Measurements from ENCODE around the gene STARD3.

The STARD3 gene

GRCh38 chr17:39622380-39623006 is 14.5 kb upstream of the STARD3 start:
- no peaks in the 10 kb centered on the region for H3K9me3 Mint-ChIP-seq
- H3K27me3 Mint-ChIP-seq = peaks cover 75% of the 10 kb centered on the region
- no peak overlapping the region for H3K27ac Mint-ChIP-seq
- intact Hi-C loops (cut with micrococcal nuclease) = loop anchor here (1.0 to 5.0 kb wide), 6 partner anchors 14 to 132 kb away; partner anchors contain the start of genes PNMT and STARD3
- H3K36me3 Mint-ChIP-seq (ENCODE audit: low read depth) = no peaks in the 10 kb centered on the region
- peaks cover 28% of the 10 kb centered on the region for H3K4me1 Mint-ChIP-seq (ENCODE audit: low read depth)
- no peak overlapping the region for H3K4me3 Mint-ChIP-seq

GRCh38 chr17:39623356-39623950 is 13.5 kb upstream of the STARD3 start:
- Mint-ChIP-seq H3K4me1 (ENCODE audit: low read depth) (peaks cover 25% of the 10 kb centered on the region), H3K36me3 (ENCODE audit: low read depth) (no peaks in the 10 kb centered on the region), H3K27me3 (peaks cover 78% of the 10 kb centered on the region), H3K27ac (no peak overlapping the region), H3K4me3 (no peak overlapping the region), H3K9me3 (no peaks in the 10 kb centered on the region)
- intact Hi-C loops (cut with micrococcal nuclease) = loop anchor here (1.0 to 5.0 kb wide), 3 partner anchors 13 to 96 kb away; partner anchors contain the start of gene STARD3

- no peaks in the 10 kb centered on the region for H3K9me3 Mint-ChIP-seq
Measured at GRCh38 chr17:39624313-39624712, 12.6 kb upstream of the STARD3 start.

GRCh38 chr17:39625198-39625785 is 11.7 kb upstream of the STARD3 start:
- intact Hi-C loops (cut with micrococcal nuclease) = no loop called here
- Mint-ChIP-seq H3K4me1 (ENCODE audit: low read depth) (peaks cover 33% of the 10 kb centered on the region), H3K27me3 (peaks cover 71% of the 10 kb centered on the region), H3K9me3 (no peaks in the 10 kb centered on the region), H3K27ac (no peak overlapping the region), H3K36me3 (ENCODE audit: low read depth) (no peaks in the 10 kb centered on the region), H3K4me3 (no peak overlapping the region)

More at GRCh38 chr17:39624313-39624712, 12.6 kb upstream of the STARD3 start:
- H3K27me3 Mint-ChIP-seq = peaks cover 76% of the 10 kb centered on the region
- no peak overlapping the region for H3K4me3 Mint-ChIP-seq
- intact Hi-C loops (cut with micrococcal nuclease) = loop anchor here (5.0 kb wide), 1 partner anchor 97 kb away; no protein-coding TSS in a partner anchor
- H3K27ac Mint-ChIP-seq = no peak overlapping the region
- H3K36me3 Mint-ChIP-seq (ENCODE audit: low read depth) = no peaks in the 10 kb centered on the region
- peaks cover 23% of the 10 kb centered on the region for H3K4me1 Mint-ChIP-seq (ENCODE audit: low read depth)

- Mint-ChIP-seq H3K27ac (peak within 1 kb of the TSS; percentile 5), H3K27me3 (peaks cover 70% of the 10 kb centered on the region), H3K4me1 (ENCODE audit: low read depth) (peaks cover 35% of the 10 kb centered on the region), H3K4me3 (peak within 1 kb of the TSS; percentile 33), H3K36me3 (ENCODE audit: low read depth) (no peaks in the 10 kb centered on the region), H3K9me3 (no peaks in the 10 kb centered on the region)
- intact Hi-C loops (cut with micrococcal nuclease) = no loop called here
Measured at GRCh38 chr17:39626171-39627046, 10.5 kb upstream of the STARD3 start, which contains the start of gene PPP1R1B. Gene PPP1R1B, plus strand, starts transcription at chr17:39626952. Its CDS starts 441 bp downstream, at chr17:39627393.

- Mint-ChIP-seq H3K4me1 (ENCODE audit: low read depth) (peaks cover 28% of the 10 kb centered on the region), H3K9me3 (no peaks in the 10 kb centered on the region), H3K27ac (no peak overlapping the region), H3K36me3 (ENCODE audit: low read depth) (no peaks in the 10 kb centered on the region), H3K27me3 (peaks cover 70% of the 10 kb centered on the region), H3K4me3 (peak overlapping the region; percentile 33)
- intact Hi-C loops (cut with micrococcal nuclease) = no loop called here
Measured at GRCh38 chr17:39627047-39627711, 9.8 kb upstream of the STARD3 start.

GRCh38 chr17:39627712-39628516 is 9.0 kb upstream of the STARD3 start:
- H3K36me3 Mint-ChIP-seq (ENCODE audit: low read depth) = no peaks in the 10 kb centered on the region
- H3K27ac Mint-ChIP-seq = no peak overlapping the region
- peaks cover 30% of the 10 kb centered on the region for H3K4me1 Mint-ChIP-seq (ENCODE audit: low read depth)
- no peak overlapping the region for H3K4me3 Mint-ChIP-seq
- intact Hi-C loops (cut with micrococcal nuclease) = no loop called here
- peaks cover 70% of the 10 kb centered on the region for H3K27me3 Mint-ChIP-seq
- H3K9me3 Mint-ChIP-seq = no peaks in the 10 kb centered on the region

GRCh38 chr17:39628655-39629493 is 8.1 kb upstream of the STARD3 start:
- peaks cover 31% of the 10 kb centered on the region for H3K4me1 Mint-ChIP-seq (ENCODE audit: low read depth)
- H3K9me3 Mint-ChIP-seq = no peaks in the 10 kb centered on the region
- intact Hi-C loops (cut with micrococcal nuclease) = no loop called here
- H3K27ac Mint-ChIP-seq = no peak overlapping the region
- H3K36me3 Mint-ChIP-seq (ENCODE audit: low read depth) = no peaks in the 10 kb centered on the region
- no peak overlapping the region for H3K4me3 Mint-ChIP-seq
- H3K27me3 Mint-ChIP-seq = peaks cover 69% of the 10 kb centered on the region

GRCh38 chr17:39629494-39629880 is 7.5 kb upstream of the STARD3 start:
- no peak overlapping the region for H3K4me3 Mint-ChIP-seq
- intact Hi-C loops (cut with micrococcal nuclease) = no loop called here
- no peaks in the 10 kb centered on the region for H3K9me3 Mint-ChIP-seq
- H3K27ac Mint-ChIP-seq = no peak overlapping the region
- H3K36me3 Mint-ChIP-seq (ENCODE audit: low read depth) = no peaks in the 10 kb centered on the region
- H3K27me3 Mint-ChIP-seq = peaks cover 65% of the 10 kb centered on the region
- H3K4me1 Mint-ChIP-seq (ENCODE audit: low read depth) = peaks cover 37% of the 10 kb centered on the region

GRCh38 chr17:39629898-39630297 is 7.0 kb upstream of the STARD3 start:
- no peaks in the 10 kb centered on the region for H3K36me3 Mint-ChIP-seq (ENCODE audit: low read depth)
- intact Hi-C loops (cut with micrococcal nuclease) = no loop called here
- H3K4me1 Mint-ChIP-seq (ENCODE audit: low read depth) = peaks cover 40% of the 10 kb centered on the region
- H3K4me3 Mint-ChIP-seq = no peak overlapping the region
- H3K9me3 Mint-ChIP-seq = no peaks in the 10 kb centered on the region
- H3K27ac Mint-ChIP-seq = no peak overlapping the region
- H3K27me3 Mint-ChIP-seq = peaks cover 61% of the 10 kb centered on the region

GRCh38 chr17:39631403-39631802 is 5.5 kb upstream of the STARD3 start:
- Mint-ChIP-seq H3K4me1 (ENCODE audit: low read depth) (peaks cover 51% of the 10 kb centered on the region), H3K27ac (peak overlapping the region; percentile 12), H3K36me3 (ENCODE audit: low read depth) (no peaks in the 10 kb centered on the region), H3K27me3 (peaks cover 46% of the 10 kb centered on the region), H3K9me3 (no peaks in the 10 kb centered on the region), H3K4me3 (no peak overlapping the region)
- intact Hi-C loops (cut with micrococcal nuclease) = no loop called here

Data from dendritic cell treated with granulocyte-macrophage colony-stimulating factor and Interleukin-4, amounts not matched to agents 40 ng/mL and 50 ng/mL, for 4 days (primary cell).